Measurements from ENCODE around the gene LEFTY2.

GRCh38 chr1:225908013-225908640, 32.9 kb downstream of the LEFTY2 start:
- TF ChIP-seq RNF2 (IDR thresholded peaks at IDR 0.05; ENCODE audit: borderline replicate concordance, low read depth) = no peak
- TF ChIP-seq E2F6 (IDR thresholded peaks at IDR 0.05; ENCODE audit: borderline replicate concordance, low read depth) = no peak
- TF ChIP-seq CTCF (IDR thresholded peaks at IDR 0.05) = no peak
- TF ChIP-seq EHF (CRISPR knock-in tag; IDR thresholded peaks at IDR 0.05) = no peak

All from A549 (cell line).